Hypothalamus (tissue), 51 donors: ENCODE measurements around the gene NAP1L4.

Experiments used
- DNase-seq, 51 donors: peaks; one replicate each; lab custom pipeline; 2025; lab: John Stamatoyannopoulos, UW

NAP1L4 gene

DNA sequence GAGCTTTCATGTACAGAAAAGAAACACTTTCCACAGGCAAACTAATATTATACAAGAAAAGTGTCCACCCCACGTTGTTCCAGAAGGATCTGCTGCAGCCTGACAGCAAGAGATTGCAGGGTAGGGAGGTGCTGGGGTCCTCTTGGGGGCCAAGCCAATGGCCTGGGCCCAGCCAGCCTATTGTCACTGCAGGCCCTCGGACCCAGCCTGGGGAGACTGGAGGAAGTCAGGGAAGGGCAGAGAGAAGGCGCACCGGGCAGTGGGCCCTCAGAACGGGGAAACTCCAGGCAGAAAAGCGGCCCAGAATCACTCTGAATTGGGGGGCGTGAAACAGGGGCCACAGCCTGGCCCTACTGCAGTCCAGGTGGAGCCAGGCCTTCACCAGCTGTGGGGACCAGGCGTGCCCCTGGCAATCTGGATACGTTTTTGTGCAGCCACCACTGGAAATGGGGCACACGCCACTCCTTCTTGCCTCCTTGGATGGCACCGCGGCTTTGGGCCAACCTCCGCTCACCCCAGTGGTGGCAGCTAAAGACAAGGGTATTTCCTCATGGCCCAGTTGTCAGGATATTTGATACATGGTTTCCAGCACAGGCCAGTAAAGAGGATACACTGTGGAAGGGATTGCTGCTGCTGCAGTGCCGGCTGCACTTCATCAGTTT is 3.9 kb upstream of the NAP1L4 start:
- DNase-seq, result no peak

GRCh38 chr11:2995031-2995561 is 3.0 kb upstream of the NAP1L4 start:
- no peak for DNase-seq

GRCh38 chr11:2994336-2994730 is 2.2 kb upstream of the NAP1L4 start:
- no peak for DNase-seq

DNA sequence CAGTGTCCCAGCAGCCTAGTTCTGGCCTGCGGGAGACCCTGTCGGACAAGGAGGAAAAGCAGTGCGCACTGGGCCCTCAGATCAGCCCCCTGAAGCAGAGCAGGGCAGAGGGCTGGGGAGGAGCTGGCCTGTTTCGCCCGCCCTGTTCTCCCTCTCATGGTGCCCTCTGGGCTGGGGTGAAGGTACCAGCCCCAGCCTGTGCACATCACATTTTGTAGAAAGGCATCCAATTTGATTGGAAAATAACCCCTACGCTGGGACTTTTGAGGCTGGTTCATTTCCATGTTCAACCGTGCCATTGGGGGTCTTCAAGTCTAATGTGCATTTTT is 832 bp upstream of the NAP1L4 start:
- no peak for DNase-seq

GRCh38 chr11:2991452-2992233 is 486 bp downstream of the NAP1L4 start:
- DNase-seq, result peak in 6 of 51 donors; percentile 42 to 68 (median 61)

DNA sequence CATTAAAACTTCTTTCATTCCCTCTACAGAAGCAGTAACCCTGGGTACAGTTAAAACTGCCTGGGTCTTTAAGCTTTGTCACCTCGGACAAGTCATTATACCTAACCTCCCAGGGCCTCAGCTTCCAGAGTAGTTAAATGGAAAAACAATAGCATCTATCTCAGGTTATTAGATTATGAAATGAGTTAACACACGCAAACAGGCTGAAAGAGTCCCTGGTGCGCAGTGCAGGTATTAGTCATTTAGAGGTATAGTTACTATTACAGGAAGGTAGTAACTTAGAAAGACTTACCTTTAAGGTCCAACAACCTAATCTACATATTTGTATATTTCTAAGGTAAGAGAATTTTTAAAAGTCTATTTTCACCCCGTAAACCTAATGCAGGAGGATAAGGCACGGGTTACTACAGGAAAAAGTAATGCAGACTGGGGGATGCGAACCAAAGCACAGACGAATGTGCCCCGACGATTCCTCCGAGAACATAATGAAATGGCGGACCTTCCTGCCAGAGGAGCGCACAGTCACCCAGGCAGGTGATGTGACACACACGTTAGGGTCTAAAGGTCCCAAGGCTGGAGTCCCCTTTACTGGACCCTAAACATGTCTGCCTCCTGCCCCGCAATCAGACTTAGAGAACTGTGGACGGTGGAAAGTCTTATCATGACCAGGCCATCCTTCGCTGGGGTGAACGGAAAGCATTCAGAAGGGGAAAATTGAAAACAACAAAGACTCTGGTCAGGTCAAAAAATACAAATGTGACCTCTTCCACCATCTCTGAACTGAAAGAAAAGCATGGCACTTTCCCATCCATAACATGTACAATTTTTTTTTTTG is 1.3 kb downstream of the NAP1L4 start:
- no peak for DNase-seq

DNA sequence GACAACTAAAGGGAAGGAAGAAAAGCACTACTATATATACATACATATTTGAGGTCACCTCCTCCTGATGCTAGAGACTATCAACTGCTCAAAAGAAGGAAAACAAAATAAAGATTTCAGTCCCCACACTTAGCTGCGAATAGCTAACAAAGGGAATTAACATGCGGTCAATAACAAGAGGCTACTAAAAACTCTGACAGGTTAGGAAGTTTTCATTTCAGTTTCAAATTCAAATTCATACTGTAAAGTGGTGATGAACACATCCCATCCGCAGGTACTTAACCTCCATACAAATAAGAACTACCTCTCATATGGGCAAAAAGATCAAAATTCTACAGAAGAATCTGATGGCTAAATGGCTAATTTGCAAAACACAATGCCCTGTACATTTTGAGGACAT is 2.6 kb downstream of the NAP1L4 start:
- DNase-seq, result no peak

- DNase-seq, result no peak
Observed at GRCh38 chr11:2989006-2989405, 3.1 kb downstream of the NAP1L4 start.

- no peak for DNase-seq
Observed at GRCh38 chr11:2987881-2988861, 4.0 kb downstream of the NAP1L4 start.

- DNase-seq, result no peak
Observed at GRCh38 chr11:2983908-2984307, 8.2 kb downstream of the NAP1L4 start.

DNA sequence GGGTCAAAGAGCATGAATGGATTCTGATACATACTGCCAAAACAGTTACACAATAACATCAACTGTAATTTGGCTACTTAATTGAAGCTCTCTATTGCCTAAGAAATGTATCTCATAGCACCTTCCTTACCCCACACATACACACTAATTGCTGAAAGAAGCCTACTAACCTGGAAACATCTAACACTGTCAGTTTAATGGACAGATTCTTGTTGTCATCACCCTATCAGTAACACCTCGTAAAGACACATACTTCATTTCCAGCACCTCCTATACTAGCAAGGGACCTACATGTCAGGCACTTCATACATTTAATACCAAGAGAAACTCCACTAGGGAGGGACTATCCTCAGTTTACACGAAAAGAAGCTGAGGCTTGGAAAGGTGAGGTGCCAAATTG is 9.9 kb downstream of the NAP1L4 start:
- DNase-seq, result no peak

GRCh38 chr11:2981130-2981529 is 11.0 kb downstream of the NAP1L4 start:
- no peak for DNase-seq

DNA sequence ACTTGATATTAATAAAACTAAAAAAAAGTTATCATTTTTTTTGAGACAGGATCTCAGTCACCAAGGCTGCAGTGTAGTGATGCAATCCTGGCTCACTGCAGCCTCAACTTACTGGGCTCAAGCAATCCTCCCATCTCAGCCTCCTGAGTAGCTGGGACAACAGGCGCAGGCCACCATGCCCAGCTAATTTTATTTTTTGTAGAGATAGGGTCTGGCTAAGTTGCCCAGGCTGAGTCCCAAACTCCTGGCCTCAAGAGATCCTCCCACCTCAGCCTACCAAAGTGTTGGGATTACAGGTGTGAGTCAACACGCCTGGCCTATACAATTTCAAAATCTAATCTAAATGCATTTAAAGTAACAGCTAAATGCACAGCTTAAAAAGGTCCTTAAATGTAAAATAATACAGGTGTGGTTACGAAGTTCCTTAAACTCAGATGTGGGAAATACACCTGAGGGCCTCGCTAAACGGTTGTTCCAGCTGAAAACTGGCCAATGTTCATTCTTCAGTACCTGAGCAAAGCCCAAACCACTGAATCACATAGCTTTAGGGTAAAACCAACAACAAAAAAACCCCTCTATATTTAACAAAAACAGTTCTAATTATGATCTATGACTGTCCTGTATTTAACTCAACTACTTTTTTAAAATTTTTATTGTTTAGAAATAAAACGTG is 11.8 kb downstream of the NAP1L4 start:
- DNase-seq, result no peak

- no peak for DNase-seq
Observed at GRCh38 chr11:2977113-2977512, 15.0 kb downstream of the NAP1L4 start.

GRCh38 chr11:2976294-2977063 is 15.7 kb downstream of the NAP1L4 start:
- DNase-seq, result no peak

DNA sequence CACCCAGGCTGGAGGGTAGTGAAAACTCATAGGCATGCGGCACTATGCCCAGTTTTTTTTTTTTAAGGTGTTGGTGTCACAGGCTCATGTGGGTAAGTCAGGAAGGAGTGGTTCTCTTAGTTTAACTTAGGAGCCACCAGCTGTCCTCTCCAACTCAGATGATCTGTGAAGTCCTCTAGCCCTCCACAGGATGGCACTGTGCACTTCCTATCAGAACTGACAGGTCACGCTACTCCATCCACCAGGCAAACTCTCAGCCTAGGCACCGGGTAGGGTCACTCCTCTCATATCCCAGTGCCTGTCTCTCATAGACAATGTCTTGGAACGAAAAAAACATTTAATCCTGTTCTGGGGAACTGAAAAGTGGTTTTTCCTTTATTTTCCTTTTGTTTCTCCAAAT is 16.5 kb downstream of the NAP1L4 start:
- peak in 23 of 51 donors; percentile 10 to 63 (median 40) for DNase-seq

GRCh38 chr11:2974272-2974671 is 17.9 kb downstream of the NAP1L4 start:
- no peak for DNase-seq

- no peak for DNase-seq
Observed at GRCh38 chr11:2968341-2968900, 23.7 kb downstream of the NAP1L4 start.
